Fibroblast of upper back skin (primary cell): ENCODE data around the gene USF2.

Source experiments
- DNase-seq: peaks from one replicate; pipeline ENCODE4 v3.0.0-alpha.2; 2013

The USF2 gene

GRCh38 chr19:35246466-35247092 is 22.2 kb upstream of the USF2 start:
- no peak for DNase-seq

- no peak for DNase-seq
These were observed 21.0 kb upstream of the USF2 start for GRCh38 chr19:35247526-35248309.

- no peak for DNase-seq
These were observed 20.2 kb upstream of the USF2 start, which contains the start of gene LSR for GRCh38 chr19:35248310-35249145. Gene LSR (plus strand): TSS chr19:35249002. CDS start chr19:35249023, 21 bp downstream.

- DNase-seq = no peak
These were observed 19.5 kb upstream of the USF2 start for GRCh38 chr19:35249146-35249847.

- DNase-seq = no peak
These were observed 18.7 kb upstream of the USF2 start for GRCh38 chr19:35249848-35250711.

- DNase-seq = no peak
These were observed 17.3 kb upstream of the USF2 start for GRCh38 chr19:35251456-35251855.

GRCh38 chr19:35253316-35254286 is 15.2 kb upstream of the USF2 start:
- DNase-seq = no peak

GRCh38 chr19:35254341-35255297 is 14.1 kb upstream of the USF2 start:
- DNase-seq = no peak

- DNase-seq = no peak
These were observed 12.2 kb upstream of the USF2 start for GRCh38 chr19:35256566-35256965.

- DNase-seq = no peak
These were observed 11.7 kb upstream of the USF2 start for GRCh38 chr19:35257113-35257461.

GRCh38 chr19:35260694-35261304 is 8.0 kb upstream of the USF2 start:
- DNase-seq = no peak

- no peak for DNase-seq
These were observed 7.2 kb upstream of the USF2 start for GRCh38 chr19:35261356-35262100.

GRCh38 chr19:35262101-35262761 is 6.5 kb upstream of the USF2 start:
- DNase-seq = no peak

- DNase-seq = no peak
These were observed 4.3 kb upstream of the USF2 start for GRCh38 chr19:35264268-35265125.

GRCh38 chr19:35265126-35265899 is 3.4 kb upstream of the USF2 start:
- DNase-seq = no peak
